LNCAP (cell line): Measurements from ENCODE around the gene MACROH2A1.

Experiments used
- CTCF ChIP-seq: fragments of 450-650 bp; IDR thresholded peaks from 2 replicates; pipeline ENCODE4 v1.5.1; 2017; ENCODE audit warnings: mild to moderate bottlenecking

MACROH2A1 gene

GRCh38 chr5:135398855-135399793 lies at the start of gene MACROH2A1:
Gene MACROH2A1, minus strand, starts transcription at chr5:135399231. Its CDS starts 10,138 bp downstream, at chr5:135389093.
- TF ChIP-seq CTCF = no peak

- no peak for TF ChIP-seq CTCF
Measured at GRCh38 chr5:135448071-135448739, 49.2 kb upstream of the MACROH2A1 start.

DNA sequence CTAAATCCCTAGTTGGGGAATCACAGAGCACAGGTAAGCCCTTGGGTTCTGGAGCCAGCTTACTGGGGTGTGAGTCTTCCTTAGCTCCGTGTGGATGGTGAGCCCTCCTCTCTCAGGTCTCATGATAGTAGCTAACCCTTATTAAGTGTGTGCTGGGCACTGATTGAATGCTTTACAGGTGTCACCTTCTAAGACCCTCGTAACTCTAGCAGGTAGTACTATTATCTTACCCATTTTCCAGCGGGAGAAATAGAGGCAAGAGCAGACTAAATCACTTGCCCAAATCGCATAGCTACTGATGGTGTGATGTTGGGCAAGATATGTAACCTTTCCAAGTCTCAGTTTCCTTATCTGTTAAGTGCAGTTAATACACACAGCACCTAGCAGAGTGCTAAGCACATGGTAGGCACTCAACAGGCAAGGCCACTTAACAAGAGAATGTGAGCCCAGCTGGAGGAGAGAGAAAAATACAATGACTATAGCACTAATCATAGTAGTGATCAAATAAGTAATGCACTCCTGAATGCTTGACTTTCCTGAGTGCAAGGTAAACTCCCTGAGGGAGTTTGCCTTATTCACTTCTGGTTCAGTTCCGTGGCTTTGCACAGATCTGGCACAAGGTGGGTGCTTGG lies 48.4 kb upstream of the MACROH2A1 start, which contains the start of gene DCANP1:
Gene DCANP1 (minus strand): TSS at position 51 of the 632 bp plus-strand sequence. CDS start 240 bp downstream, outside the sequence.
- no peak for TF ChIP-seq CTCF

GRCh38 chr5:135446615-135447014 lies 47.6 kb upstream of the MACROH2A1 start:
- no peak for TF ChIP-seq CTCF

GRCh38 chr5:135446206-135446605 lies 47.2 kb upstream of the MACROH2A1 start:
- no peak for TF ChIP-seq CTCF

GRCh38 chr5:135445306-135445985 lies 46.4 kb upstream of the MACROH2A1 start:
- no peak for TF ChIP-seq CTCF

- no peak for TF ChIP-seq CTCF
Measured at GRCh38 chr5:135444881-135445280, 45.9 kb upstream of the MACROH2A1 start.
